ENCODE results near the gene SELENON. TPM values are rescaled to one million over a fixed set of nuclear protein-coding genes. Genes with fewer than 3 reads are reported as not detected.
A peak's percentile ranks its signal among the peaks of the same experiment; 100 is the strongest.

SELENON gene
- total RNA-seq, 4 donors from 2014 or later, result 21.9 to 39.3 (median 26.9) TPM

DNA sequence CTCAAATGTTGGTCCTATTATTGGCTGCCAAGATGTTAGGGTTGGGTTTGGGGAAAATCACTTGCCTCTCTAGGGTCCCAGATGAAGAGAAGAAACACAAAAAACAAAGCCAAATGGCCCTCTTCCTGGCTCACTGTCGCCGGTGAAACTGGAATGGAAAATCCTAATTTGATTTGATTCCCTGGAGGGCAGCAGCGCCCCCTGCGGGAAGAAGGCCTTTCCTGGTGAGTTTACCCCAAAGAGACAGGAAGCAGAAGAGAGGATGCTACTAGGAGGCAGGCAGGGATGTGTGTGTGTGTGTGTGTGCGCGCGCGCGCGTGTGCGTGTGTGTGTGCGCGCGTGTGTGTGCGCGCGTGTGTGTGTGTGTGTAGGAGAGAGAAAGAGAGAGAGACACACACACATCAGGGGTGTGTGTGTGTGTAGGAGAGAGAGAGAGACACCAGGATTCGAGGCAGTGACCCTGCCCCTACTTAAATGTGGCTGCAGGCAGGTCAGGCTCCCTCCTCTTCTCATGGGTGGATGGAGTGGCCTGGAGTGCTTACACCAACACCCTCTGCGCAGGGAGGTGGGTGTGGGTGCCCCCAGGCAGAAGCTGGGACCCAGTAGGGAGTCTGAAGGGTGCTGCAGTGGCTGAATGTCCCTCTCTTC lies 3.1 kb upstream of the SELENON start:
- H3K36me3 ChIP-seq, result peaks cover 2% of the 10 kb centered on the region
- WGBS, result 7% methylated on average over 19 of the region's 19 CpGs
- H3K4me1 ChIP-seq, result peaks cover 33% of the 10 kb centered on the region
- no peak overlapping the region for H3K4me3 ChIP-seq
- TF ChIP-seq POLR2AphosphoS5 (IDR thresholded peaks at IDR 0.05) (peak in 1 of 3 donors; percentile 14), POLR2A (IDR thresholded peaks at IDR 0.05) (no peak), EP300 (IDR thresholded peaks at IDR 0.05) (no peak), CTCF (IDR thresholded peaks at IDR 0.05) (peak; percentile 74 to 77)
- no peaks in the 10 kb centered on the region for H3K9me3 ChIP-seq
- no peaks in the 10 kb centered on the region for H3K27me3 ChIP-seq
- H3K27ac ChIP-seq, result no peak overlapping the region
- DNase-seq (ENCODE audit: low spot score in 2 of 2), result peak in 1 of 2 donors; percentile 90

GRCh38 chr1:25797939-25798338 lies 2.1 kb upstream of the SELENON start:
- DNase-seq (ENCODE audit: low spot score in 2 of 2), result no peak
- Histone ChIP-seq H3K27ac (no peak overlapping the region), H3K36me3 (peaks cover 3% of the 10 kb centered on the region), H3K4me3 (no peak overlapping the region), H3K4me1 (peaks cover 43% of the 10 kb centered on the region), H3K27me3 (no peaks in the 10 kb centered on the region), H3K9me3 (no peaks in the 10 kb centered on the region)
- 87% methylated on average over 6 of the region's 8 CpGs for WGBS
- TF ChIP-seq EP300 (IDR thresholded peaks at IDR 0.05) (no peak), CTCF (IDR thresholded peaks at IDR 0.05) (peak in 1 of 2 donors; percentile 55)

DNA sequence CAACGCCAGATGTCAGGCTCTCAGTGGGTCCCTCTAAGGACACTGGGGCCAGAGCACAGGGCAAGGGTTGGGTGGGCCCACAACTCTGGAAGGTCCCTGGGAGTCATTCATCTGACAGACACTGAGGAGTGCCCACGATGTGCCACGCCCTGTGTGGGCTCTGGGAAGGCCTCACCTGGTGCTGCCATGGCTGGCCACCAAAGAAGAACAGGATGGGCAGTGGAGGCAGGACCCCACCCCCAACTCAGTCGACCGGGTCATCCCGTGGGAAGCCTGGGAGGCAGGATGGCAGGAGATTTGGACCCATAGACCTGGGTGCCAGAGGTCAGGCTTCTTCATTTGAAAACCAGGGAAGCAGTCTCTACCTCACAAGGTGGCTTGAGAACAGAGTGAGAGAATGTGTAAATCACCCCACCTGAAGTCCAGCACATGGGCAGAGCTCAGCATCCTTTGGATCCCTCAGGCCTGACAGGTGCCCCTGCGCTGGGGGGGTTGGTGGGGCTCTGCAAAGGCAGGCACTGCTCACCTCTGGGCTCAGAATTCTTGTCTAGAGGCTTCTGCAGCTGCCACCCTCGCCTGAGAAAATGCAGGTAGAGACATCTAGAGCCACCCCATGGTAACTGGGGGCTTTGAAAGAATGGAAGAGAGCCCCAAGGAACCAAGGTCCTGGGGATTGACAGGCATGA lies 1.2 kb upstream of the SELENON start:
- H3K27me3 ChIP-seq, result no peaks in the 10 kb centered on the region
- H3K4me3 ChIP-seq, result no peak overlapping the region
- H3K4me1 ChIP-seq, result peaks cover 48% of the 10 kb centered on the region
- WGBS, result 83% methylated on average over 8 of the region's 8 CpGs
- H3K36me3 ChIP-seq, result peaks cover 3% of the 10 kb centered on the region
- DNase-seq (ENCODE audit: low spot score in 2 of 2), result no peak
- no peaks in the 10 kb centered on the region for H3K9me3 ChIP-seq
- H3K27ac ChIP-seq, result no peak overlapping the region
- TF ChIP-seq CTCF (IDR thresholded peaks at IDR 0.05) (no peak), POLR2AphosphoS5 (IDR thresholded peaks at IDR 0.05) (no peak), EP300 (IDR thresholded peaks at IDR 0.05) (no peak), POLR2A (IDR thresholded peaks at IDR 0.05) (no peak)

DNA sequence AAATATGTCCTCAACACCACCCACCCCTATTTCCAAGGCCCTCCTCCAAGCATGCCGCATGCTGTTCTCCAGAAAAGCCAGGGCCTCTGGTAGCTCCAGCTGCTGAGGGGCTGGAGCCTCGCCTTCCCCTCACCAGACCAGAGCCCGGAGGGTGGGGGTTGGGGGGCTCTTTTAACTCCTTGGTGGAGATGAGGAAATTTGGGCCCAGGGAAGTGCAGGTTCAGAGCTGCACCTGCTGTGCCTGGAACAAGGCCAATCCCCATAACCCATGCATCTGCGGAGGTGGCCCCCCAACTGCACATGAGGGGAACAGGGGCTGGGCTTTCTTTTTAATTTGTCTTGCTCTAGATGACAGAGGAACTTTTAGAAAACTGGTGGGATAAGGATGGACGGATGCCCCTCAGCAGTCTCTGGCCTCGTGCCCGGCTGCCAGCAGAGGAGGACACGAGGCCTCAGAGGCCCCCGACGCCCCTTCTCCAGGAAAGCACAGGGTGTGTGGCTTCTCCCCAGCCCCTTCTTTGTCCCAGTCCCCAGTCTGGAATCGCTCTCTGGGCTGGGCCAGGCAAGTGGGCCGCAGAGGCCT lies 550 bp upstream of the SELENON start:
- peak overlapping the region; percentile 73 for H3K27ac ChIP-seq
- peaks cover 3% of the 10 kb centered on the region for H3K36me3 ChIP-seq
- WGBS, result 22% methylated on average over 11 of the region's 12 CpGs
- peak overlapping the region; percentile 64 for H3K4me3 ChIP-seq
- DNase-seq (ENCODE audit: low spot score in 2 of 2), result no peak
- no peaks in the 10 kb centered on the region for H3K9me3 ChIP-seq
- peaks cover 53% of the 10 kb centered on the region for H3K4me1 ChIP-seq
- TF ChIP-seq CTCF (IDR thresholded peaks at IDR 0.05) (no peak), POLR2AphosphoS5 (IDR thresholded peaks at IDR 0.05) (no peak), POLR2A (IDR thresholded peaks at IDR 0.05) (no peak)
- no peaks in the 10 kb centered on the region for H3K27me3 ChIP-seq

DNA sequence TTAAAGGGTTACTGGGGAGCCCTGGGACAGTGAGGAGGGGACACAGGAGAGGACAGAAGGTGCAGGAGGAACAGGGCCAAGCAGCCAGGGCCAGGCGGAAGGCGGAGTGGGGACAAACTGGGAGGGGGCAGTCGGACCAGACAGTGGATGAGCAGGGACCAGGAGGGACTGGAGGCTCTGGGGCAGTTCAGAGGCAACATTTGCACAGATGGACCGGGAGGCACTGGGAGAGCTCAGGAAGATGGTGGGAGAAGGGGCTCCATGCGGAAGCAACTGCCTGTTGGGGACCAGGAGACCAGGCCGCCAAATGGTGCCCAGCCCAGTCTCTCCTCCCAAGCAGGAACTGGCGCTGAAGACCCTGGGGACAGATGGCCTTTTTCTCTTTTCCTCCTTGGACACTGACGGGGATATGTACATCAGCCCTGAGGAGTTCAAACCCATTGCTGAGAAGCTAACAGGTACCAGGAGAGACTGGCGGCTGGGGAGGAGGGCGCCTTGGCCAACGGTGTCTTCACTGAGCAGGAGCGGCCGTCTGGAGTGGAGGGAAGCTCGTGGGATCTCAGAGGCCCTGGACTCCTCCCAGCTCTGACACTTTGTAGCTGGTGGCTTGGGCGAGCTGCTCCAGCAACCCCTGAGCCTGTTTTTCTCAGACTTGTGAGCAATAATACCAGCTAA lies 847 bp downstream of the SELENON start:
- Histone ChIP-seq H3K9me3 (no peaks in the 10 kb centered on the region), H3K36me3 (peaks cover 6% of the 10 kb centered on the region), H3K4me3 (peak overlapping the region; percentile 64), H3K27me3 (no peaks in the 10 kb centered on the region), H3K27ac (peak overlapping the region; percentile 70), H3K4me1 (peaks cover 67% of the 10 kb centered on the region)
- DNase-seq (ENCODE audit: low spot score in 2 of 2), result no peak
- 46% methylated on average over 15 of the region's 15 CpGs for WGBS
- no peak for TF ChIP-seq POLR2A (IDR thresholded peaks at IDR 0.05)
- TF ChIP-seq POLR2AphosphoS5 (IDR thresholded peaks at IDR 0.05), result no peak
- TF ChIP-seq EP300 (IDR thresholded peaks at IDR 0.05), result no peak
- TF ChIP-seq CTCF (IDR thresholded peaks at IDR 0.05), result no peak

All from suprapubic skin (tissue), 4 donors.